Fibroblast of mammary gland (primary cell): ENCODE measurements around the gene TAF3.

Experiments
- DNase-seq: peaks from one replicate; pipeline ENCODE4 v3.0.0-alpha.2; 2010; ENCODE audit warnings: low read depth
- H3K4me3 ChIP-seq: 2 replicates; pipeline ENCODE4 v1.5.1; 2011; ENCODE audit warnings: low read depth, mild to moderate bottlenecking, low read length, moderate library complexity; ENCODE audit not compliant: control insufficient read depth
- TF ChIP-seq, protein P1 (sequence below): conservative IDR thresholded peaks from 2 replicates; pipeline ENCODE4 v1.5.1; 2011; ENCODE audit warnings: low read depth, low read length, inconsistent platforms; ENCODE audit not compliant: control insufficient read depth, insufficient read depth

The TAF3 gene

DNA sequence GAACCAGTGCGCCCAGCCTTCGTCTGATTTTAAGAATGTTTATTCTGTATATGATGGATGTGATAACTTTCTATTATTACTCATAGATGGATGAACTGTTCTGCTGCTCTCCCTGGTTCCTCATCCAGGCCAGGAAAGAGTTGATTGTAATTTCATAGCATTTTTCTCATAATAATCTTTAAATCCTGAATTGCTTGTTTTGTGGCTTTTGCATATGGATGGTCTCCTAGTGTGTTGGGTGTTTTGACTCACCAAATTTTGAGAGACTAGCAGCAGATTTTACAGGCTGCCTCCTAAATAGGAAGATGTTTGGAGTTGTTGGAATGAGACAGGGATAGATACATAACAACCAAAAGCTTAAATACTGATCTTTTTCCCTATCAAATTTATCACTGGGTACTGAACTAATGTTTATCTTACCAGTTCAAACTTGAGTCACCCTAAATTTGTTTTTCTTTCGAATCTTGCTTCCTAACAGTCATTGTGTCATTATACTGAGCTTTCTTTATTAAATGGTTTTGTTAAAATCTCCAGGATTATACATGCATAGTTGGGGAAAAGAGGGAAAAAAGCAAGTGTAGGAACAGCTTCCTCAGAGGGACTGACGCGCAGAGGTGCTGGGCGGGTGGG is 130.2 kb downstream of the TAF3 start:
- DNase-seq: peak; percentile 34
- TF ChIP-seq, protein P1, sequence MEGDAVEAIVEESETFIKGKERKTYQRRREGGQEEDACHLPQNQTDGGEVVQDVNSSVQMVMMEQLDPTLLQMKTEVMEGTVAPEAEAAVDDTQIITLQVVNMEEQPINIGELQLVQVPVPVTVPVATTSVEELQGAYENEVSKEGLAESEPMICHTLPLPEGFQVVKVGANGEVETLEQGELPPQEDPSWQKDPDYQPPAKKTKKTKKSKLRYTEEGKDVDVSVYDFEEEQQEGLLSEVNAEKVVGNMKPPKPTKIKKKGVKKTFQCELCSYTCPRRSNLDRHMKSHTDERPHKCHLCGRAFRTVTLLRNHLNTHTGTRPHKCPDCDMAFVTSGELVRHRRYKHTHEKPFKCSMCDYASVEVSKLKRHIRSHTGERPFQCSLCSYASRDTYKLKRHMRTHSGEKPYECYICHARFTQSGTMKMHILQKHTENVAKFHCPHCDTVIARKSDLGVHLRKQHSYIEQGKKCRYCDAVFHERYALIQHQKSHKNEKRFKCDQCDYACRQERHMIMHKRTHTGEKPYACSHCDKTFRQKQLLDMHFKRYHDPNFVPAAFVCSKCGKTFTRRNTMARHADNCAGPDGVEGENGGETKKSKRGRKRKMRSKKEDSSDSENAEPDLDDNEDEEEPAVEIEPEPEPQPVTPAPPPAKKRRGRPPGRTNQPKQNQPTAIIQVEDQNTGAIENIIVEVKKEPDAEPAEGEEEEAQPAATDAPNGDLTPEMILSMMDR: no peak
- no peak overlapping the region for H3K4me3 ChIP-seq

DNA sequence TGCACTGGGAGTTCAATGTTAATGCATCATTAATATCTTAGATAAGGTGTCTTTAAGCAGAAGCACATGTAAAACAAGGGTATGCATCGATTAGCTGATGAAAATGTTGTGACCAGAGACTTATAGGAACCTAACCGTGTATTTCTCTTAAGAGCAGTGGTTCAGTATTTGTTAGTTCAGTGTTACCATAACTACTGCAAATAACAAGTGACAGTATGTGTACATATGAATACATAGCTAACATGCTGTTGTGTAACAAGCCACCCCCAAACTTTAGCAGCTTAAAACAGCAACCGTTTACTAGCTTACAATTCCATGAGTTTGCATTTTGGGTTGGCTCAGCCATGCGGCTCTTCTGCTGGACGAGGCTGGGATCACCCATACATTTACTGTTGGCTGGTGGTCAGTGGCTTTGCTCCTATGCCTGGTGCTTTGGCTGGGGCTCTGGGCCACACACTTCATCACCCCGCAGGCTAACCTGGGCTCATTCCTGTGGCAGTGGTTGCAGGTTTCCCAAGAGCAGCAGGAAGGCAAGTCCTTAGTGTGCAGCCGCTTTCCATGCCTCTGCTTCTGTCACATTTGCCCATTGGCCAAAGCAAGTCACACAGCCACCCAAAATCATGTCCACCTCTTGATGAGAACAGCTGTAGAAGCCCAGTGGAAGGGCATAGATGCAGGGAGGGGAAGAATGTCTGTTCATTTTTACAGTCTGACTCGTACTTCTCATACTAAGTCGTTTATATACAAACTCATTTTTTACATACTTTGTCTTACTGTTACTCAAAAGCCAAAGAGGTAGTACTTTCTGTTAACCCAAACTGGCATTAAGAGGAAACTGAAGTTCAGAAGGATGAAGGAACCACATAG is 132.9 kb downstream of the TAF3 start:
- TF ChIP-seq, protein P1: no peak
- no peak overlapping the region for H3K4me3 ChIP-seq
- DNase-seq: peak; percentile 22

DNA sequence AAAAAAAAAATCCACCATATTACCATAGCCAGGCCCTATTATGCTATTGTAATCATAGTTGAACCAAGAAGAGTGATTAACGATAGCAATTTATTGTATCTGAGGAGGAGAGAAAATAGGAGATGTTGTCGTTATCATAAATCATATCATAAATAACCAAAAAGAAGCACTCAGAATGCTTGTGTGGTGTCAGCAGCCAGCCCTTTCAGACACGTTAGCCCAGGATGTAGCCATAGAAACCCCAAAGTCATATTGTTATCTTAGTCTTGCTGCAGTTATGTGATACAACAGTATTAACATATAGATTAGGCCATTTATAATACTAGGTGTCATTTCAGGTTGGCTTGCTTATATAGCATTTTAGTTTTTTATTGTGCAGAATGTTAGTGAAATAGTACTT is 134.0 kb downstream of the TAF3 start:
- H3K4me3 ChIP-seq: no peak overlapping the region
- TF ChIP-seq, protein P1: no peak
- DNase-seq: no peak

DNA sequence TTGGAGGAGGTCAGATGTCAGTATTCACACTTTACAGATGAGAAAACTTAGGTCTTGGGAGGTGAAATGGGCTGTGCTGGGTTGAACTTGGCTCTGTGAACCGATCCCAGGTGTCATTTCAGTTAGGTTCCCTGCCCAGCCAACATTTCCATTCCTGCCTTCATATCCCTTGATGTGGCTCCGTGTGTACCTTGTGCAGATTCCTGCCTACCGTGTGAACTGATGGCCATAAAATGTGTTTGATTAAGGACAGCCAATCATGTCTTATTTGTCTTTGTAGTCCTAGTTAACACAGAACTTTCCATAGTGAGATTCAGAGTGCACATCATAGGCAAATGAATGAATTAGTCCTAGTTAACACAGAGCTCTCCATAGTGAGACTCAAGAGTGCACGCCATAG is 135.1 kb downstream of the TAF3 start:
- no peak overlapping the region for H3K4me3 ChIP-seq
- no peak for DNase-seq
- TF ChIP-seq, protein P1: no peak

DNA sequence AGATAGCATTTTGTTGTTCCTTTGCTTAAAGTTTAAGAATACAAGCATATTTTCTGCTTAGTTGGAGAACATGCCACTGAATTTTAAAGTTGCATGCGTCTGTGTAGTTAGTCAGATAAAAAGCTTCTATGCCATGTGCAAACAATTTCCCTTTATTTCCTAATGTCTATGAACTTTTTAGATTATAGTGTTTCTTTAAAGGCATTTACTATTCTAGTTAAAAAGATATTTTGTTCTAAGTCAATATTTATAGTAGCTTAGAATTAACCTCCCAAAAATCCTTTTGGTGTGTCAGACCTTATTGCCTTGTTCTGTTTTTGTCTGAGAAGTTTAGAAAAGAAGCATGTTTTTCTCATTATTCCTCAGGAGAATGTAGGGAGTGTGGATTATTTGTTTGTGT is 137.1 kb downstream of the TAF3 start:
- no peak overlapping the region for H3K4me3 ChIP-seq
- no peak for DNase-seq
- TF ChIP-seq, protein P1: no peak

DNA sequence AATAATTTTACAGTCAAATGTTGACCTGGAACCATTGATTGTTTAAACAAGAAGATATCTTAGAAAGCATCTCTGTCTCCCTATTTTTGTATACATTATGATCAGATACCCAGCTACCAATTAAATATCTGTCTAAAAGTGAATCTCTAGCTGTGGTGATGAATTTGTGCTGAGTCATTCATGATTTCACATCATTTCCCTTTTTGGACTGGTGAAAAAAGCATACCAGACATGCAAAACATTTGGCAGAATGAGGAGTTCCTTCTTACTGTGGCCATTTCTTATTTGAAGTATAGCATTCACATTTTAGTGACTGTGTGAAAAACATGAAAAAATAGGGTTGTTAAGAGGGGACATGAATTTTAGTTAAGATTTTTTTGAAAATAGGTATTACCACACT is 138.2 kb downstream of the TAF3 start:
- TF ChIP-seq, protein P1: no peak
- H3K4me3 ChIP-seq: no peak overlapping the region
- peak; percentile 81 for DNase-seq
